Liver (tissue), 9 donors: ENCODE data around the gene SH2D2A. TPM values are rescaled to one million over a fixed set of nuclear protein-coding genes. Genes with fewer than 3 reads are reported as not detected.

Source experiments
- DNase-seq: peaks from one replicate; pipeline ENCODE4 v3.0.0-alpha.2; 2017; ENCODE audit warnings: low spot score
- H3K27ac ChIP-seq, 2 donors: one replicate each; pipeline ENCODE4 v1.7.0; 2013; ENCODE audit warnings: inconsistent platforms in 2 of 2, low read length in 2 of 2, control low read depth in 1 of 2, low read depth in 1 of 2, mild to moderate bottlenecking in 1 of 2
- H3K27me3 ChIP-seq, 4 donors: one replicate each; pipeline versions ENCODE4 v1.6.1 to v1.7.0; 2013; ENCODE audit warnings: low read length in 3 of 4, inconsistent platforms in 1 of 4, mild to moderate bottlenecking in 1 of 4, moderate library complexity in 1 of 4; ENCODE audit not compliant: control insufficient read depth in 4 of 4, insufficient read depth in 4 of 4
- H3K36me3 ChIP-seq, 4 donors: one replicate each; pipeline versions ENCODE4 v1.6.1 to v1.7.0; 2013; ENCODE audit warnings: low read length in 3 of 4, mild to moderate bottlenecking in 3 of 4, low read depth in 1 of 4, moderate library complexity in 1 of 4; ENCODE audit not compliant: control insufficient read depth in 4 of 4, insufficient read depth in 3 of 4
- H3K4me1 ChIP-seq, 4 donors: one replicate each; pipeline versions ENCODE4 v1.6.1 to v1.7.0; 2013; ENCODE audit warnings: low read length in 3 of 4, mild to moderate bottlenecking in 3 of 4, moderate library complexity in 1 of 4; ENCODE audit not compliant: control insufficient read depth in 4 of 4, insufficient read depth in 4 of 4
- H3K4me3 ChIP-seq, 3 donors: one replicate each; pipeline versions ENCODE4 v1.6.1 to v1.7.0; 2013; ENCODE audit warnings: low read length in 3 of 3, control low read depth in 1 of 3, low read depth in 1 of 3, mild to moderate bottlenecking in 1 of 3
- H3K9ac ChIP-seq, 2 donors: one replicate each; pipeline ENCODE4 v1.7.0; 2013; ENCODE audit warnings: low read length in 2 of 2, mild to moderate bottlenecking in 2 of 2, moderate library complexity in 2 of 2, control low read depth in 1 of 2, low read depth in 1 of 2
- H3K9me3 ChIP-seq, 4 donors: one replicate each; pipeline versions ENCODE4 v1.6.1 to v1.7.0; 2013; ENCODE audit warnings: low read length in 3 of 4; ENCODE audit not compliant: control insufficient read depth in 4 of 4
- EGR1 ChIP-seq, 2 donors: IDR thresholded peaks; 2 replicates each; pipeline ENCODE4 v1.6.1; 2016 to 2018; ENCODE audit warnings: antibody characterized with exemption in 2 of 2, low read depth in 2 of 2
- FOXA1 ChIP-seq: IDR thresholded peaks from 2 replicates; pipeline ENCODE4 v1.6.1; 2016; ENCODE audit warnings: antibody characterized with exemption
- FOXA2 ChIP-seq: IDR thresholded peaks from 2 replicates; pipeline ENCODE4 v1.6.1; 2016; ENCODE audit warnings: antibody characterized with exemption
- GABPA ChIP-seq, 2 donors: IDR thresholded peaks in 1 of 2; conservative IDR thresholded peaks in 1 of 2; 2 replicates each; pipeline ENCODE4 v1.6.1; 2016; ENCODE audit warnings: antibody characterized with exemption in 2 of 2, mild to moderate bottlenecking in 1 of 2, moderate library complexity in 1 of 2
- HNF4G ChIP-seq: IDR thresholded peaks from 2 replicates; pipeline ENCODE4 v1.6.1; 2016; ENCODE audit warnings: antibody characterized with exemption
- JUND ChIP-seq, 2 donors: IDR thresholded peaks; 2 replicates each; pipeline ENCODE4 v1.6.1; 2016; ENCODE audit warnings: antibody characterized with exemption in 2 of 2
- NR2F2 ChIP-seq: IDR thresholded peaks from 2 replicates; pipeline ENCODE4 v1.6.1; 2016; ENCODE audit warnings: antibody characterized with exemption
- RAD21 ChIP-seq, 2 donors: IDR thresholded peaks; 2 replicates each; pipeline ENCODE4 v1.6.1; 2016; ENCODE audit warnings: antibody characterized with exemption in 2 of 2, mild to moderate bottlenecking in 2 of 2
- RXRA ChIP-seq, 2 donors: IDR thresholded peaks; 2 replicates each; pipeline ENCODE4 v1.6.1; 2017 to 2018; ENCODE audit warnings: antibody characterized with exemption in 2 of 2, mild to moderate bottlenecking in 1 of 2
- TAF1 ChIP-seq: conservative IDR thresholded peaks from 2 replicates; pipeline ENCODE4 v1.6.1; 2016; ENCODE audit warnings: antibody characterized with exemption, mild to moderate bottlenecking
- YY1 ChIP-seq: IDR thresholded peaks from 2 replicates; pipeline ENCODE4 v1.6.1; 2016; ENCODE audit warnings: antibody characterized with exemption, mild to moderate bottlenecking
- WGBS: extraction: QIAGEN DNeasy Blood & Tissue Kit; methylation state at CpG from one replicate; pipeline ENCODE4 v1.1.7; 2013; 5-methylcytosine and 5-hydroxymethylcytosine counted together
- polyA plus RNA-seq, 2 donors: library from polyadenylated mRNA; stranded (reverse) in 1 of 2; unstranded in 1 of 2; fragments of 200-250 nt in 1 of 2; fragments of >200 nt in 1 of 2; fragmentation: Nextera tagmentation in 1 of 2; extraction: Ambion mirVana in 1 of 2; gene quantifications; one replicate each; pipeline versions ENCODE4 v1.2.1 to v1.2.3, GENCODE V29; 2013 to 2015
- total RNA-seq, 2 donors: library from RNA; depleted of rRNA; stranded (reverse); fragments of >200 nt; gene quantifications; one replicate each; pipeline ENCODE4 v1.2.3, GENCODE V29; 2014
- TF ChIP-seq, protein P1 (sequence below): IDR thresholded peaks from 2 replicates; pipeline ENCODE4 v1.6.1; 2016; ENCODE audit warnings: antibody characterized with exemption
- TF ChIP-seq, protein P2 (sequence below): fragments of 150-350 bp; IDR thresholded peaks from 2 replicates; pipeline ENCODE4 v1.5.1; 2017; ENCODE audit warnings: improper control_type of control experiment, low read depth, low read length; ENCODE audit not compliant: missing input control
- TF ChIP-seq, protein P3 (sequence below): IDR thresholded peaks from 2 replicates; pipeline ENCODE4 v1.6.1; 2016; ENCODE audit warnings: antibody characterized with exemption
- TF ChIP-seq, protein P4 (sequence below): IDR thresholded peaks from 2 replicates; pipeline ENCODE4 v1.6.1; 2016; ENCODE audit warnings: antibody characterized with exemption
- TF ChIP-seq, protein P5 (sequence below): IDR thresholded peaks from 2 replicates; pipeline ENCODE4 v1.6.1; 2016; ENCODE audit warnings: antibody characterized with exemption, mild to moderate bottlenecking
- donor health status: healthy.
- donor health status: healthy.
- donor health status: healthy.
- donor health status: healthy.
- donor health status: healthy.

The SH2D2A gene
- total and polyA plus RNA-seq, 4 donors, result 0.14 to 0.38 (median 0.24) TPM

DNA sequence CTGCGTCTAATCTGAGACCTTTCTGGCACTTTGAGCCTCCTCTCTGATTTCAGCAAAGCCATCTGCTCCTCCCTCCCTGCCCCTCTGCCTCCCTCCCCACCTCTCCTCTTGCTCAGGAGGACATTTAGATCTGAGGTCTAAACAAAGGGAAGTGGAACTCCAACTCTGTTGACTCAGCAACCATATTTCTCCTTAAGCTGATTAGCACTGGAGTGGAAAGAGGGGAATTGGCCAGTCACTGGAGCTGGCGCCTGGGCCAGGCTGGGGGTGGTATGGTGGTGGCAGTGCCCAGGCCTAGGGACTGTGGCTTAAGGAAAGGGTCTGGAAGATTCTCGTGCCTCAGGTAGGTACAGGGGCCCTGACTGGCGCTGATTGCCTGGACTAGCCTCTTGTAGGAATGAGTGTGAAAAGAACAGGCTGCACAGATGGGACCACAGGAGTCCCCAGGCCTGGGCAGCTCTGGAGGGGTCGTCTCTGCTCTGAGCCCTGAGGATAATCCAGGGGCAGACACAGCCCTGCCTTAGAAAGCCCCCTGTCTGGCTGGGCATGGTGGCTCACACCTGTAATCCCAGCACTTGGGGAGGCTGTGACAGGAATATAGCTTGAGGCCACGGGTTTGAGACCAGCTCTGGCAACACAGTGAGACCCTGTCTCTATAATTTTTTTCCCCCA, 11.9 kb downstream of the SH2D2A start (continued):
- TF ChIP-seq, protein P1, sequence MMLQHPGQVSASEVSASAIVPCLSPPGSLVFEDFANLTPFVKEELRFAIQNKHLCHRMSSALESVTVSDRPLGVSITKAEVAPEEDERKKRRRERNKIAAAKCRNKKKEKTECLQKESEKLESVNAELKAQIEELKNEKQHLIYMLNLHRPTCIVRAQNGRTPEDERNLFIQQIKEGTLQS, result no peak
- TF ChIP-seq RAD21 (IDR thresholded peaks at IDR 0.05), result no peak
- no peak for TF ChIP-seq NR2F2
- TF ChIP-seq JUND (IDR thresholded peaks at IDR 0.05), result no peak
- TF ChIP-seq, protein P2, sequence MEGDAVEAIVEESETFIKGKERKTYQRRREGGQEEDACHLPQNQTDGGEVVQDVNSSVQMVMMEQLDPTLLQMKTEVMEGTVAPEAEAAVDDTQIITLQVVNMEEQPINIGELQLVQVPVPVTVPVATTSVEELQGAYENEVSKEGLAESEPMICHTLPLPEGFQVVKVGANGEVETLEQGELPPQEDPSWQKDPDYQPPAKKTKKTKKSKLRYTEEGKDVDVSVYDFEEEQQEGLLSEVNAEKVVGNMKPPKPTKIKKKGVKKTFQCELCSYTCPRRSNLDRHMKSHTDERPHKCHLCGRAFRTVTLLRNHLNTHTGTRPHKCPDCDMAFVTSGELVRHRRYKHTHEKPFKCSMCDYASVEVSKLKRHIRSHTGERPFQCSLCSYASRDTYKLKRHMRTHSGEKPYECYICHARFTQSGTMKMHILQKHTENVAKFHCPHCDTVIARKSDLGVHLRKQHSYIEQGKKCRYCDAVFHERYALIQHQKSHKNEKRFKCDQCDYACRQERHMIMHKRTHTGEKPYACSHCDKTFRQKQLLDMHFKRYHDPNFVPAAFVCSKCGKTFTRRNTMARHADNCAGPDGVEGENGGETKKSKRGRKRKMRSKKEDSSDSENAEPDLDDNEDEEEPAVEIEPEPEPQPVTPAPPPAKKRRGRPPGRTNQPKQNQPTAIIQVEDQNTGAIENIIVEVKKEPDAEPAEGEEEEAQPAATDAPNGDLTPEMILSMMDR, result no peak
- TF ChIP-seq RXRA (IDR thresholded peaks at IDR 0.05), result no peak

DNA sequence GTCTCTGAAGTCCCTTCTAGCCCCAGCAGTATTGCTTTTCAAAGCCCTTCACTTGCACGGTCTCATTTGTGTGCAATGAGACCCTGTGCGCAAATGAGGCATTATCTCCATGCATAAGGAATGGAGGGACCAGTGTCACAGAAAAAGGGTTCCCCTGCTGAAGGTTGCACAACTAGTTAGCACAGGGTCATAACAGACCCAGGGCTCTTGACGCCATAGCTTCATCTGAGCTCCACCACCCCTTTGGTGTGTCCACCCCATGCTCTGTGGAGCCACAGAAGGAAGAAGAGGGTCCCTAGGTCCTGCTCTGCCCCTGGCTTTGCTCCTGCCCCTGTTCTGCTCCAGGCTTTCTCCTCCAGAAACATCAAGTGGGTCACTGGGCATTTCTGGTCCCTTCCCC, 12.6 kb downstream of the SH2D2A start:
- Histone ChIP-seq H3K4me3 (no peak overlapping the region), H3K27ac (no peak overlapping the region), H3K4me1 (peaks cover 0 to 5% (median 0%) of the 10 kb centered on the region in 4 donors), H3K9ac (no peak overlapping the region), H3K27me3 (no peaks in the 10 kb centered on the region), H3K9me3 (no peaks in the 10 kb centered on the region), H3K36me3 (peaks cover 5 to 21% (median 21%) of the 10 kb centered on the region in 4 donors)
- DNase-seq, result no peak
- 74% methylated on average over 3 of the region's 3 CpGs for WGBS
- TF ChIP-seq YY1 (no peak), GABPA (IDR thresholded peaks at IDR 0.05 in 1 of 2, conservative IDR thresholded peaks at IDR 0.05 in 1 of 2) (no peak), RAD21 (IDR thresholded peaks at IDR 0.05) (no peak), JUND (IDR thresholded peaks at IDR 0.05) (no peak), TAF1 (no peak), EGR1 (IDR thresholded peaks at IDR 0.05; ENCODE audit: low read depth in 2 of 2) (no peak), FOXA2 (no peak), HNF4G (no peak), NR2F2 (no peak), FOXA1 (no peak)
- TF ChIP-seq, protein P1, result no peak
- TF ChIP-seq, protein P2, result no peak
- TF ChIP-seq, protein P3, sequence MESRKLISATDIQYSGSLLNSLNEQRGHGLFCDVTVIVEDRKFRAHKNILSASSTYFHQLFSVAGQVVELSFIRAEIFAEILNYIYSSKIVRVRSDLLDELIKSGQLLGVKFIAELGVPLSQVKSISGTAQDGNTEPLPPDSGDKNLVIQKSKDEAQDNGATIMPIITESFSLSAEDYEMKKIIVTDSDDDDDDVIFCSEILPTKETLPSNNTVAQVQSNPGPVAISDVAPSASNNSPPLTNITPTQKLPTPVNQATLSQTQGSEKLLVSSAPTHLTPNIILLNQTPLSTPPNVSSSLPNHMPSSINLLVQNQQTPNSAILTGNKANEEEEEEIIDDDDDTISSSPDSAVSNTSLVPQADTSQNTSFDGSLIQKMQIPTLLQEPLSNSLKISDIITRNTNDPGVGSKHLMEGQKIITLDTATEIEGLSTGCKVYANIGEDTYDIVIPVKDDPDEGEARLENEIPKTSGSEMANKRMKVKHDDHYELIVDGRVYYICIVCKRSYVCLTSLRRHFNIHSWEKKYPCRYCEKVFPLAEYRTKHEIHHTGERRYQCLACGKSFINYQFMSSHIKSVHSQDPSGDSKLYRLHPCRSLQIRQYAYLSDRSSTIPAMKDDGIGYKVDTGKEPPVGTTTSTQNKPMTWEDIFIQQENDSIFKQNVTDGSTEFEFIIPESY, result no peak
- TF ChIP-seq, protein P4, sequence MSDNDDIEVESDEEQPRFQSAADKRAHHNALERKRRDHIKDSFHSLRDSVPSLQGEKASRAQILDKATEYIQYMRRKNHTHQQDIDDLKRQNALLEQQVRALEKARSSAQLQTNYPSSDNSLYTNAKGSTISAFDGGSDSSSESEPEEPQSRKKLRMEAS, result no peak
- TF ChIP-seq, protein P5, sequence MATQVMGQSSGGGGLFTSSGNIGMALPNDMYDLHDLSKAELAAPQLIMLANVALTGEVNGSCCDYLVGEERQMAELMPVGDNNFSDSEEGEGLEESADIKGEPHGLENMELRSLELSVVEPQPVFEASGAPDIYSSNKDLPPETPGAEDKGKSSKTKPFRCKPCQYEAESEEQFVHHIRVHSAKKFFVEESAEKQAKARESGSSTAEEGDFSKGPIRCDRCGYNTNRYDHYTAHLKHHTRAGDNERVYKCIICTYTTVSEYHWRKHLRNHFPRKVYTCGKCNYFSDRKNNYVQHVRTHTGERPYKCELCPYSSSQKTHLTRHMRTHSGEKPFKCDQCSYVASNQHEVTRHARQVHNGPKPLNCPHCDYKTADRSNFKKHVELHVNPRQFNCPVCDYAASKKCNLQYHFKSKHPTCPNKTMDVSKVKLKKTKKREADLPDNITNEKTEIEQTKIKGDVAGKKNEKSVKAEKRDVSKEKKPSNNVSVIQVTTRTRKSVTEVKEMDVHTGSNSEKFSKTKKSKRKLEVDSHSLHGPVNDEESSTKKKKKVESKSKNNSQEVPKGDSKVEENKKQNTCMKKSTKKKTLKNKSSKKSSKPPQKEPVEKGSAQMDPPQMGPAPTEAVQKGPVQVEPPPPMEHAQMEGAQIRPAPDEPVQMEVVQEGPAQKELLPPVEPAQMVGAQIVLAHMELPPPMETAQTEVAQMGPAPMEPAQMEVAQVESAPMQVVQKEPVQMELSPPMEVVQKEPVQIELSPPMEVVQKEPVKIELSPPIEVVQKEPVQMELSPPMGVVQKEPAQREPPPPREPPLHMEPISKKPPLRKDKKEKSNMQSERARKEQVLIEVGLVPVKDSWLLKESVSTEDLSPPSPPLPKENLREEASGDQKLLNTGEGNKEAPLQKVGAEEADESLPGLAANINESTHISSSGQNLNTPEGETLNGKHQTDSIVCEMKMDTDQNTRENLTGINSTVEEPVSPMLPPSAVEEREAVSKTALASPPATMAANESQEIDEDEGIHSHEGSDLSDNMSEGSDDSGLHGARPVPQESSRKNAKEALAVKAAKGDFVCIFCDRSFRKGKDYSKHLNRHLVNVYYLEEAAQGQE, result no peak
